A673 (cell line): ENCODE data around the gene ASGR2. TPM values are rescaled to one million over a fixed set of nuclear protein-coding genes. Genes with fewer than 3 reads are reported as not detected.

Experiments used
- BruUV-seq: library from RNA; stranded (reverse); fragments of 400-500 nt; replicated peaks from 2 replicates; lab custom pipeline; 2021; lab: Mats Ljungman, UMichigan
- CTCF ChIA-PET: fragments of 300-600 bp; sonication (Branson Sonifier 250); formaldehyde crosslinking; loops from one replicate; lab custom pipeline; 2022; ENCODE audit warnings: antibody characterized with exemption; lab: Charles Lee
- POLR2A ChIA-PET: fragments of 300-600 bp; sonication (Branson Sonifier 250); formaldehyde crosslinking; loops from one replicate; lab custom pipeline; 2022; ENCODE audit warnings: antibody characterized with exemption; ENCODE audit not compliant: low non-redundant PET; lab: Charles Lee
- DNase-seq: peaks from one replicate; pipeline ENCODE4 v3.0.0-alpha.2; 2015; ENCODE audit warnings: low spot score
- H3K27ac ChIP-seq: fragments of 200-600 bp; sonication (generic); 2 replicates; pipeline ENCODE4 v1.5.1; 2016; ENCODE audit warnings: mixed run types, low read depth, mild to moderate bottlenecking, mixed read lengths, antibody characterized with exemption, low read length; ENCODE audit not compliant: poor library complexity, severe bottlenecking
- H3K27me3 ChIP-seq: fragments of 200-600 bp; sonication (generic); replicated peaks from 2 replicates; pipeline ENCODE4 v1.6.1; 2017; ENCODE audit warnings: mixed run types, low read depth, mild to moderate bottlenecking, mixed read lengths, antibody characterized with exemption, low read length; ENCODE audit not compliant: insufficient read depth, poor library complexity
- H3K36me3 ChIP-seq: fragments of 200-600 bp; sonication (generic); 2 replicates; pipeline ENCODE4 v1.6.1; 2016; ENCODE audit warnings: mixed run types, mild to moderate bottlenecking, mixed read lengths, antibody characterized with exemption, low read length; ENCODE audit not compliant: insufficient read depth, poor library complexity, severe bottlenecking
- H3K4me1 ChIP-seq: fragments of 200-600 bp; sonication (generic); 2 replicates; pipeline ENCODE4 v1.6.1; 2017; ENCODE audit warnings: mixed run types, mild to moderate bottlenecking, mixed read lengths, antibody characterized with exemption, low read length; ENCODE audit not compliant: insufficient read depth, poor library complexity, severe bottlenecking
- H3K4me3 ChIP-seq: fragments of 200-600 bp; sonication (generic); 2 replicates; pipeline ENCODE4 v1.5.1; 2016; ENCODE audit warnings: low read depth, mixed run types, mild to moderate bottlenecking, mixed read lengths, low read length; ENCODE audit not compliant: poor library complexity, severe bottlenecking
- H3K9me3 ChIP-seq: fragments of 200-600 bp; sonication (generic); 2 replicates; pipeline ENCODE4 v1.6.1; 2016; ENCODE audit warnings: mixed run types, low read depth, mild to moderate bottlenecking, mixed read lengths, antibody characterized with exemption, low read length; ENCODE audit not compliant: poor library complexity, severe bottlenecking
- EZH2 ChIP-seq: fragments of 200-600 bp; sonication (generic); IDR thresholded peaks from 2 replicates; pipeline ENCODE4 v1.6.1; 2017; ENCODE audit warnings: borderline replicate concordance, low read depth, mild to moderate bottlenecking, mixed read lengths, antibody characterized with exemption, low read length; ENCODE audit not compliant: poor library complexity, severe bottlenecking
- intact Hi-C: fragments of 100-400 bp; cut with micrococcal nuclease; formaldehyde crosslinking; loops from one replicate; pipeline ENCODE4 v1.10.0; 2022; ENCODE audit not compliant: unreplicated experiment
- total RNA-seq: library from RNA; stranded (reverse); gene quantifications from 2 replicates; pipeline ENCODE4 v1.2.3, GENCODE V29; 2021
- TF ChIP-seq, protein P1 (sequence below): fragments of 300-800, 200-600 bp; sonication (generic); conservative IDR thresholded peaks from 2 replicates; pipeline ENCODE4 v1.5.1; 2017; ENCODE audit warnings: low read depth, mild to moderate bottlenecking, antibody characterized with exemption, low read length, moderate library complexity, mixed read lengths

ASGR2 gene
- total RNA-seq, 1 experiment from 2014 or later = not detected

GRCh38 chr17:7141824-7142223 lies 27.2 kb upstream of the ASGR2 start:
- H3K4me1 ChIP-seq = no peaks in the 10 kb centered on the region
- no peak overlapping the region for H3K4me3 ChIP-seq
- no peak overlapping the region for H3K27ac ChIP-seq
- ChIA-PET POLR2A (interaction anchor here (0.7 kb wide), 1 partner anchor 42 kb away, joined by 3 read pairs; no protein-coding TSS in a partner anchor), CTCF (no interaction called here)
- BruUV-seq = no TSS peak
- no peaks in the 10 kb centered on the region for H3K9me3 ChIP-seq
- no peak for DNase-seq
- no peaks in the 10 kb centered on the region for H3K36me3 ChIP-seq
- intact Hi-C loops = no loop called here
- TF ChIP-seq, protein P1, sequence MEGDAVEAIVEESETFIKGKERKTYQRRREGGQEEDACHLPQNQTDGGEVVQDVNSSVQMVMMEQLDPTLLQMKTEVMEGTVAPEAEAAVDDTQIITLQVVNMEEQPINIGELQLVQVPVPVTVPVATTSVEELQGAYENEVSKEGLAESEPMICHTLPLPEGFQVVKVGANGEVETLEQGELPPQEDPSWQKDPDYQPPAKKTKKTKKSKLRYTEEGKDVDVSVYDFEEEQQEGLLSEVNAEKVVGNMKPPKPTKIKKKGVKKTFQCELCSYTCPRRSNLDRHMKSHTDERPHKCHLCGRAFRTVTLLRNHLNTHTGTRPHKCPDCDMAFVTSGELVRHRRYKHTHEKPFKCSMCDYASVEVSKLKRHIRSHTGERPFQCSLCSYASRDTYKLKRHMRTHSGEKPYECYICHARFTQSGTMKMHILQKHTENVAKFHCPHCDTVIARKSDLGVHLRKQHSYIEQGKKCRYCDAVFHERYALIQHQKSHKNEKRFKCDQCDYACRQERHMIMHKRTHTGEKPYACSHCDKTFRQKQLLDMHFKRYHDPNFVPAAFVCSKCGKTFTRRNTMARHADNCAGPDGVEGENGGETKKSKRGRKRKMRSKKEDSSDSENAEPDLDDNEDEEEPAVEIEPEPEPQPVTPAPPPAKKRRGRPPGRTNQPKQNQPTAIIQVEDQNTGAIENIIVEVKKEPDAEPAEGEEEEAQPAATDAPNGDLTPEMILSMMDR = no peak
- no peak for TF ChIP-seq EZH2
- no peaks in the 10 kb centered on the region for H3K27me3 ChIP-seq

- POLR2A ChIA-PET = no interaction called here
- H3K4me1 ChIP-seq = no peaks in the 10 kb centered on the region
- no peaks in the 10 kb centered on the region for H3K27me3 ChIP-seq
- BruUV-seq = no TSS peak
- DNase-seq = no peak
- H3K27ac ChIP-seq = no peak overlapping the region
- CTCF ChIA-PET = no interaction called here
- H3K4me3 ChIP-seq = no peak overlapping the region
- H3K36me3 ChIP-seq = no peaks in the 10 kb centered on the region
- no peak for TF ChIP-seq EZH2
- TF ChIP-seq, protein P1 = no peak
- intact Hi-C loops = loop anchor here (5.0 kb wide), 2 partner anchors 33 to 227 kb away; no protein-coding TSS in a partner anchor
- H3K9me3 ChIP-seq = no peaks in the 10 kb centered on the region
Measured at GRCh38 chr17:7139400-7139799, 24.8 kb upstream of the ASGR2 start.

DNA sequence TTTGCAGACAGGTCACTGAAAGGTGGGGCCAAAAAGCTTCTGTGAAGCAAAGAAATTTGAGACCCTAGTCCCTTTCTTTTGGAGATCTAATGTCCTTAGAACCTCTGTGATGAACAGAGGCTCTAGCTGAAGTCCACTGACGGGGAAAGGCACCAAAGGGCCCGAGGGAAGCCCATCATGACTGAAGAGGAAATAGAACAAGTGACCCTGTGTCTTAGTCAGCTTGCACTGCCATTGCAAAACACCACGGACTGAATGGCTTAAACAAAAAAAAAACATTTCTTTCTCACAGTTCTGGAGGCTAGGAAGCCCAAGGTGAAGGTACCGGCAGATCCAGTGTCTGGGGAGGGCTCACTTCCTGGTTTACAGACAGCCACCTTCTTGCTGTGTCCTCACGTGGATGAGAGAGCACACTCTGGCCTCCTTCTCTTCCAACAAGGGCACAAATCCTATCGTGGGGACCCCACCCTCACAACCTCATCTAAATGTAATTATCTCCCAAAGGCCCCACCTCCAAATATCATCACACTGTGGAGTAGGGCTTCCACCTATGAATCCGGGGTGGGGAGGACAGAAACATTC lies 24.3 kb upstream of the ASGR2 start:
- ChIA-PET POLR2A (no interaction called here), CTCF (interaction anchor here (1.6 kb wide), 1 partner anchor 13 kb away, joined by 3 read pairs; no protein-coding TSS in a partner anchor)
- intact Hi-C loops = loop anchor here (5.0 kb wide), 2 partner anchors 33 to 227 kb away; no protein-coding TSS in a partner anchor
- Histone ChIP-seq H3K27ac (no peak overlapping the region), H3K27me3 (no peaks in the 10 kb centered on the region), H3K9me3 (no peaks in the 10 kb centered on the region), H3K4me3 (no peak overlapping the region), H3K4me1 (peaks cover 1% of the 10 kb centered on the region), H3K36me3 (no peaks in the 10 kb centered on the region)
- DNase-seq = no peak
- TF ChIP-seq, protein P1 = no peak
- TF ChIP-seq EZH2 = no peak
- no TSS peak for BruUV-seq
